Measurements from ENCODE around the gene KLK3.

KLK3 gene

DNA sequence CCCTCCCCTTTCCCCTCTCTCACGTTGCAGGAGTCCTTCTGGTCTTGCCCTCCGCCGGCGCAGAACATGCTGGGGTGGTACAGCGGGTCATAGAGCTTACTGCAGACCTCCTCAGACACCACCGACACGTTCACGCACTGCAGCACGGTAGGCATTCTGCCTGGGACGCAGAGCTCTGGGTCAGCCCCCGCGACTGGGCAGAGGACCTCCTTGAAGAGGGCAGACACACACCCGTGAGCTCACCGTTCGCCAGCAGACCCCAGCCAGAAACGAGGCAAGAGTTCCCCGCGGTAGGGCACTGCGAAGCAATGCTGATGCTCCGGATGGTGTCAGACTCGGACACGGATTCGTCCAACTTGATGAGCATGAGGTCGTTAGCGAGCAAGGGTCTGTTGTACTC is 53.6 kb downstream of the KLK3 start:
- no peak for DNase-seq

- peak; percentile 15 for DNase-seq
Observed at GRCh38 chr19:50909240-50910070, 54.7 kb downstream of the KLK3 start.

All from stimulated activated CD4-positive, alpha-beta T cell treated with anti-CD3 and anti-CD28 coated beads, Interleukin-4, amount 100 ng/mL, for 24 hours (primary cell).